NCI-H2081 (cell line): ENCODE measurements around the gene POP4.

Experiments
- DNase-seq, 2 experiments: peaks; one replicate each; lab custom pipeline; 2025; lab: John Stamatoyannopoulos, UW

Gene POP4

DNA sequence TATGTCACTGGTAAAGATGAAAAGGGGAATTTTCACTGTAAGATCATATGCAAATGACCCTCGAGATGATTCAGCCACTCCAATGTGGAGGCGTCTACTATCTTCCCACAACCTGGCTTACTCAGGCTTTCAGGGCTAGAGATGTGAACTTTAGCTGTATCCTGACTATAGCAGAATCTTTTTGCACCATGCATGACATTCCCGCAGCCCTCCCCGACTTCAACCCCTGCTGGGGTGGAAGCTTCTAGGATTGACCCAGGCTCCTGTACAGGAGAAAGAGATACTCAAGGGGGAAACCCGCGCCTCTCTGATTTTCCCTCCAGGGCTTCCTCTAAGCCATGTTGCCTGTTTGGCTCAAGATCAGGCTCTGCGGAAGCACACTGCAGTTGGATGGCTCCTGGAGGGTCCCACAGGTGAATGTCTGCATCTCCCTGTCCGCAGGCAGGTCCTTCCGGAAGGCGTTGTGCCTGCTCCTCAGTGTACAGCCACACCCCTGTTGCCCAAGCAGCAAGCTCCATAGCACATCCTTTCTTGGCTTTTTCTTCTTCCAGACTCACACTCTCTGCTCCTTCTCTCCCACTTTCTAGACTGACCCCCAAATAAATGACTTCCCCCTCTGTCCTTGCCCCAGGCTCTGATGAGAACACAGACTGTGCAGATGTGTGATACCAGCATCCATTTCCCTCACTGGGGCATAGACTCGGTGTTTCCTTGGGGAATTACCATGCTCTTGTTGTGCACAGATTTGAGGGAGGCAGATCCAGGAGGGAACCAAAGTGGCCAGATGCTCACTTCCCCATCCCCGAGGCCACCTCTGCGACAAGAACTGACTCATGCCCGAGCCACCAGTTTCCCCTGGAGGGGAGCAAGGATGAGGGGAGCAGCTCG, 29.1 kb upstream of the POP4 start:
- DNase-seq = no peak

DNA sequence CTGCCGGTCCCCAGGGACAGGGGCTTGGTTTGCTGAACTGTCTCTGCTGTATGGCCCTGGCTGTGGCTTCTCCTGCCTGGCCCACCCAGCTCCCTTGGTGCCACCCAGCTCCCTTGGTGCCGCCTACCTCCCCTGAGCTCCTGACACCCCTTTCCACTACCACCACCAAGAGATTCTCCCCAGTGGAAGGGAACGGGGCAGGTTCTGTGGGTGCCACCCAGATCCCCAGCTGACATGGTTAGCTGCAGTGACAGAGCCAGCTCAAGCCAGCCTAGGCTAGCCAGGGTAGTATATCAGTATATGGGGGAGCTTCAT, 28.5 kb upstream of the POP4 start:
- no peak for DNase-seq

DNA sequence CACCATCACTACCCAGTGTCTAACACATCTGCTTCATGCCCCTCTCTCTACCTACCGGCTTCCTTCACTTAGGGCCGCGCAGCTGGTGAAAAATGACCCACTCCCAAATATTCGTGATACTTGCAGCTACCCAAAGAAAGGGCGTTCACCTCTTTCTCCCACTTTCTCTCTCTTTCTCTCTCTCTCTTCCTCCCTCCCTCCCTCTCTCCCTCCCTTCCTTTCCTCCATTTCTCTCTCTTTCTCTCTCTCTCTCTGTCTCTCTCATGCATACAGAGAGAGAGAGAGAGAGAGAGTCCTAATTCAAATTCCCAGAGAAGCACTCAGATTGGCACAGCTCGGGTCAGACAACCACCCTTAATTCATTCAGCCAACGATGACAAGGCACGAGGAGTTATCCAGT, 27.7 kb upstream of the POP4 start:
- no peak for DNase-seq

DNA sequence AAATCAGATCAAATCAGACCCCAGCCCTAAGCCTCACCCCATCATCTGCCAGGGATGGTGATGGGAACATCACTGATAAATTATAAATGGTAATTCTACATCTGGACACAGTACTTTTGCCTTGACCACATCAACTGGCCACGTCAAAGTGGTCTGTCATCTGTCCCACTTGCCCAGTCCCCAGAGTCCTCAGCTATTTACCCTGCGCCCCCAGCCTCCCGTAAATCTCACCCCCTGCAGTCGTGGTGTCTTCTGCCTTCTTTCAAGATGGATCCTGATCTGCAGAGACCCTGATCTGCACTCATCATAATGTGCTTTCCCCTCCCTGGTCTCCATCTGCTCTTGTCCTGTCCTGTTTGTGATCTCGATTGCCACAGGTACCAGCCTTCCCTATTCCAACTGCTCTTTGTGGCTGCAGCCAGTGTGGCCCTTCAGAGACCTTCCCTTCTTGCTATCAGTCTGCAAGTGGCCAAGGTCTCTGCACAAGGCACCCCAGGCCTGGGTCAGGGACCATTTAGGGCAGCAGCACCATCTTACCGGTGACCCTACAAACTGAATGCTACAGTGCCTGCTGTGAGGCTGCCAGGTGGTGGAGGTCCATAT, 26.7 kb upstream of the POP4 start:
- DNase-seq = no peak

DNA sequence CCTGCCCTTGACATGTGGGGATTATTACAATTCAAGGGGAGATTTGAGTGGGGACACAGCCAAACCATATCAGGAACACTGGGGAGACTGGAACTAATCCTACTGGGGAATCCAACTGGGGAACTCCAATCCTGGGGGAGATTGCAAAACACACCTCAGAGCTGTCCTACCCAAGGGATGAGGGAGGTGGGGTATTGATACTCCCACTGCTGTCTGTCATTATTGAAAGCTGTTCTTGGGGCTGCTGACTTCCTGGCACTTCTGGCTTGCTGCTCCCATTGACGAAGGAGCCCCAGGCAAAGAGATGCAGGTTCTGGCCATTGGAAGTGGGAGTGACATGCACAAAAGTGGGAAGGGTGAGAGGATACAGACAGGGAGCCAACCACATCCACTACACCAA, 24.7 kb upstream of the POP4 start:
- DNase-seq = no peak

DNA sequence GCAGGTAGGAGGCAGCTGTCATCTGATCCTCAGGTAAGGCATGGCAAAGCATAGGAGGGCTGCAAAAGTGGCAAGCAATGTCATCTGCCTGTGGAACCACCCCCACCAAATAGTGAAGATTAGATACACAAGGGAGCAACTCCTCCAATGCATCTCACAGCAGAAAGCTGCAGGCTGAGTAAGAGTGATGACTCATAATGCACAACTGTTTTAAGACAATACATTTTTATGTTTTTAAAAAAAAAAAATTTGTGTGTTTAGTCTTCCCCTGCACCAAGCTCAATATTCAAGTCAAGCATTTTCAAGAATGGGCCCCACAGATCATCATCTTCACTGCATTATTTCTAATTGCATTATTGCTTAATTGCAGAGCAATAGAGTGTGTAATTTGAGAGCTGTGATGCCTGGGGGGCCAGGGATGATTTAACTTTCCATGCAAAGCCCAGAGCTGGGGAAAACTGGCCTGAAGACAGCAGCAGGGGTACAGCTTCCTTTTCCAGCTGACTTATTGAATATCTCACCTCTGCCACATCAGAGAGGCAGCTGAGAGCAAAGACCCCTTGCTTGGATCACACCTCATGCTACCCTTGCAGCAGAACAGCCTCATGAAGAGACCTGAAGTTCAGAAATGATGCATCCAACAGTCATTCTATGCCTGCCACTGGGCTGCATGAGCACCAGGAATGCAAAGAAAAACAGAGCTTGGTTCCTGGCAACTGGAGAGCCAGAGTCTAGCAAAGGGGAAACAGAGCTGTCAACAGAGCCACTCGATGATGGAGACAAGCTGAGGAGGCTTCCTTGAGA, 22.7 kb upstream of the POP4 start:
- DNase-seq = no peak

DNA sequence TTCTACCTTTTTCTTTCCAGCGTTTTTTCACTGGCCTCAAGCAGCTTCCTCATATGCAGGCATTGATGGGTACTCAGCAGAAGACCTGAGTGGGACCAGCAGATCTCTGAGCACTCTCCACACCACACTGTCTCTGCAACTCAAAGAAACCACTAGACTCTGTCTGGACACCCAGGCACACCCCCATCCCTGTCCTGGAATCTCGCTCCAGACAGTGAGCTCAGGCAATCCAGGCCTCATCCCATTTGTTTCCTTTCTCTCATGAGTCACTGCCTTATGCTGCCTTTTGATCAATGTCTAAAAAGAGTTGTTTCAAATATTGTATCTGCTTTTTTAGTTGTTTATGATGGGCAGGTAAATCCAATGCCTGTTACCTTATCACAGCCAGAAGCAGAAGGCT, 19.7 kb upstream of the POP4 start:
- DNase-seq = no peak

DNA sequence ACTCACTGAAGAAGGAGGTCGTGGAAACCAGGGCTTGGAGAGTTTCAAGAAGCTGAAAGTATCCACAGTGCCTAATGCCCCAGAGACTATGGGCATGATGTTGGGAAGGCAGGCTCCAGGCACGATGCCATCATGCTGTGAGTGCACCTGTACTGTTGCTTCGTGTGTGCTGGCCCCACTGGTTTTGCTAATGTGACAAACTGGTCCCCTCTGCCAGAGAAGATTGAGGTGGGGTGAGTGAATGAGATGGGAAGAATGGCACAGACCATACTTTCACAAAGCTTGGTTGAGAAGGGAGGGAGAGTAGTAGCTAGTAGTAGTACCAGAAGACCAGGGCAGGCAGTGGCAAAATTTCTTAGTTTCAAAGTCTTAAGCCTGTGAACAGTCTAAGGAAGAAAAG, 19.0 kb upstream of the POP4 start:
- DNase-seq = no peak

DNA sequence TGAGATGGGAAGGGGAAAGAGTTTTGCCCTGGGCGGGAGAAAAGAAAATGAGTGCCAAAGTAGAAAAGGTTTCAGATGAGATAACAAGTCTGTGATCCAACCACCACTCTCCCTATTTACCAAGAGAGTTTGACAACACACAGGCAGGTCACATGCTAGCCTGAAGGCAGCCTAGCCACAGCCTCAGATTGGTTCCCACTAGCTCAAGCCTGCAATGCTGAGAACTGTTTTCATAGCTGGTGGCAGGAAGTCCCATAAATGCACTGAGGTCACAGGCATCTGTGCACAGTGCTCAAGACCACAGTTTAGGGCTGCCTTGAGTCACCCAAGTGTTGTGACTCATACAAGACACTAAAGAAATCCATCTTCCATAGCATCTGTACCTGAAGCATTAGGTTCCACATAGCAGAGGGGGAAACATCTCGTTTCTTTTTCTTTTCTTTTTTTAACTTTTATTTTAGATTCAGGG, 18.5 kb upstream of the POP4 start:
- DNase-seq = no peak

DNA sequence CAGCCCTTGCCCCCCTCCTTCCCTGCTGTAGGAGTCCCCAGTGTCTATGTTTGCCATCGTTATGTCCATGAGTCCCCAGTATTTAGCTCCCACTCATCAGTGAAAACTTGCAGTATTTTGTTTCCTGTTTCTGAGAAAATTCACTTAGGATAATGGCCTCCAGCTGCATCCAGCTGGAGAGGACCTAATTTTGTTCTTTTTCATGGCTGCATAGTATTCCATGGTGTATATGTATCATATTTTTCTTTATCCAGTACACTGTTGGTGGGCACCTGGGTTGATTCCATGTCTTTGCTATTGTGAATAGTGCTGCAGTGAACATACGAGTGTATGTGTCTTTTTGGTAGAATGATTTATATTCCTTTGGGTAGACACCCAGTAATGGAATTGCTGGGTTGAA, 18.0 kb upstream of the POP4 start:
- no peak for DNase-seq

DNA sequence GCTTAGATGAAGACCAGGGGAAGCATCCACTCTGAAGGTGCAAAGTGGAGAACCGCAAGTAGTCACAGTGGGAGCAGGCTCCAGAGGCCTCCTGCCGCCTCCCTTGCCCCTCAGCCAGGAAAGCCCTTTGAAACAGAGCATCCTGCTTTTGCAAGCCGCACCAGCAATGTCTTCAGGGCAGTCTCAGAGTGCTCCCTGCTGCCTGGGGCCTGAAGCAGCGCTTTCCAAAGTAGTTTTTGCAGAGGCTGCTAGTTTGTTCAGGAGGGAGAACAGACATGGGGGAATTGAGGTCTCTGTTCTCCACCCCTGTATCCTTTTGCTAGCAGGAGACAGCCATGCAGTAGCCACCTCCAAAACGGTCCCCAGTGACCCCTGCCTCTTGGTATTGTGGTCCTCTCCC, 15.8 kb upstream of the POP4 start:
- no peak for DNase-seq

DNA sequence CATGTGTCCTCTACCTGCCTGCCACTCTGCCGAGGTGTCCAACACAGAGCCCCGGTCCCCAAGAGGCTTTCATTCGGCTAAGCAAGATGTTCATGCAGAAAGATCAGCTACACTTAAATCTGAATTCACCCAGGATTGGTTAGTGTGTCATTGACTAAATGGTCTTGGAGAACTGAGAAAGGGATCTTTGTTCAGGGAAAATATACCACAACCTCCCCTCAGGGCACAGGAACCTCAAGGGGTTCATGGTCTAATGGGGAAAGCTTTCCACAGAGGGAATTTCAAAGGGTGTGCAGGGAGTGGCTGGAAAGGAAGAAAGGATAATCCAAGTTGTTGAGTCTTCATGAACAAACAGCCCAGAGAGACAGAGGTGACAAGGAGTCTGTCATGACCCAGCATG, 14.4 kb upstream of the POP4 start:
- no peak for DNase-seq

DNA sequence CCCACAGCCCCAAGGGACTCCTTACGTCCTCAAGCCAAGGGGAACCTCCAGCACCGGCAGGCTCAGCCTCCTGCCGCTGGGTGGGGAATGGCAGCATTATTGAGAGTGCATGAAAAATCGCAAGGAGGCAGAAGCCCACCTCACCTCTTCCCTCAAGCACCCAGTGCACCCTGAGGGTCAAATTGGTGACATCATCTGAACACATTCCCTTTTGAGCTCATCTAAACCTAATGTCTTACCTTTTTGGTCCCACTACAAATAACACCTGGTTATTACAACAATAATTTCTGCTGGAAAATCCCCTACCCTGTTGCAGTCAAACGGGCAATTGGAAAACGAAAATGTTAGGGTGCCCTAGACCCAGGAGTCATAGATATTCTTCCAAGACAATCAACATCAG, 12.2 kb upstream of the POP4 start:
- DNase-seq = no peak

DNA sequence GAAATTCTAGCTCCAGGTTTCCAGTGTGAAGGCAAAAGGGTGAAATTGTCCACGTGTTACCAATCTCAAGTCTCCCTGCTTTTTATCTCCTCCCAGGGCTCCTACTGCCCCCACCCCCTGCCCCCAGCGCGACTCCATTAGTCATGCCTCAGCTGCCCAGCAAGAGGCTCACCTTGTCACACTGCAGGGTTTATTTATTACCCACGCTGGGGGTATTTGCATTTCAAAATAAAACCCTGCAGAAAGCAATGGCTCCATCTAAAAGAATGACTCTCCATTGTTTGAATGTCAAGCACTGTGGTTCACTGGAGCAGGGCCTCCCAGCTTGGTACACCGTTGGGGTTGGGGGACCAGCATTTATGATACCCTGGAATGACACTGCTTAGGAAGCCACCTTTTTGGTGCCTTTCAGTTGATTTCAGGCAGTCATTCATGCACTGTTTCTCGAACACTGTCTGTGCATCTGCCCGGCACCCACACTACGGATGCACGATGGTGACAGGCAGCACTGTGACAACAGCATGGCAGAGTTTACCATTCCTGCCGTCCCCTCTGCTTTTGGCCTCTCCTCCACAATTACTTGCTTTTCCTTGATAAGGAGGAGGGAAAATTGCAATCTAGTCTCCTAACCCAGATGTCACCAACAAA, 9.9 kb upstream of the POP4 start:
- no peak for DNase-seq

DNA sequence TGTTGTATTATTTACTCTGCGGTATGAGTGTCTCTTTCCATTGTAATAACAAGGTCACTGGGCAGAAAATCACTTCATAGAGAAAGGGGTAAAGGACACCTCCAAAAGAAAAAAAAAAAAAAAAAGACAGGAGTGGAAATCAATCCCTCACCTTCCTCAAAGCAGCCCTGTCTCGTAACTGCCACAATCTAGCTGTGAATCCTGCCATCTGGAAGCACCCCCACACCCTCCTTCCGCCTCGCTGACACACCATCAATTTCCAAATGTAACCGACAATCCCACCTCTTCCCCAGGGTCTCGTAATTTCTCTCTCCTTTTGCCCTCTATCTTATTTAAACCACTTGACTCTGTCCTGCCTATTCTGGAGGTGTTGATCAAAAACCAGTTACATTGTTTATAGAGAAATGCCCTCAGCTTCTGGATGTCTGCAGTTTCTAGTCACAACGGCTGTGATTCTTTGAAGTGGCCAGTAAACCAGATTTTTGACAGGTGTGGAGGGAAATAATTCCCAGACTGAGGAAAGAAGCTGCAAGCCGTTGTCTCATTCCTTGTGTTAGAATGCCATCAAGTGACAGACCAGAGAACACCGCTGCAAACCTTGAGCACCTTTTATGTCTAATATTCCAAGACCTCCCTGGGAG, 9.1 kb upstream of the POP4 start:
- no peak for DNase-seq

DNA sequence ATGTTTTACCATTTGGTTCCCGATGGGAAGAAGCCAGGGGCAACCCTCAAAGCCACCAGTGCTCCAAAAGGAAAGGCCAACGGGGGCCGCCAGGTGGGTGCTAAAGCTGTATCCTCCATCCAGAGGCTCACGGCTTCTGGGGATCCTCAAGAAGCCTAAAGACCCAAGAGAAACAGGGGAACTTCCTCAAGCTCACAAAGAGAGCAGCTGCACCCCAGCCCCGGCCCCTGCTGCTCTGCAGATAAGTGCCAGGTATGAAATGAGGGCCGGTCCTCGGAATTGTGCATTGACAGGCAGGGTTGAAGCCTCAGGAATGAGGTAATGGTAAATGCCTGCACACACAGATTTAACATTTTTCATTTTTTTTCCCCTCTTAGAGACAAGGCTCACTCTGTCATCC, 8.0 kb upstream of the POP4 start:
- no peak for DNase-seq

DNA sequence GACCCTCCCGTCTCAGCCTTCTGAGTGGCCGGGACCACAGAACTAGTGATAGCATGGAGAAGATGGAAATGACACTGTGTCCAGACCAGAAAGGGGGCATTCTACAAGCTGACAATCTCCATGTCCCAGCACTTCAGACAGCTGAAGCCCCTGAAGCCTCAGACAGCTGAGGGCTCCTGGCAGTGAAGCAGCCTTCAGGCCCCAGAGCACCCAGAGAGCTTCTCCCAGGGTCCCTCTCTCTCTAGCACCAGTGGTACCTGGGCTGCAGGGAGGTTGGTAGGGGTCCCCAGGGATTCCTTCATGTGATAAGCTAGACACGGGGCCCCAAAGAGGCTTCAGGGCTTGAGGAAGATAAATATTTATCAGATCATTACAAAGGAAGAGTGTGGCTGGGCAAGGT, 7.6 kb upstream of the POP4 start:
- no peak for DNase-seq

DNA sequence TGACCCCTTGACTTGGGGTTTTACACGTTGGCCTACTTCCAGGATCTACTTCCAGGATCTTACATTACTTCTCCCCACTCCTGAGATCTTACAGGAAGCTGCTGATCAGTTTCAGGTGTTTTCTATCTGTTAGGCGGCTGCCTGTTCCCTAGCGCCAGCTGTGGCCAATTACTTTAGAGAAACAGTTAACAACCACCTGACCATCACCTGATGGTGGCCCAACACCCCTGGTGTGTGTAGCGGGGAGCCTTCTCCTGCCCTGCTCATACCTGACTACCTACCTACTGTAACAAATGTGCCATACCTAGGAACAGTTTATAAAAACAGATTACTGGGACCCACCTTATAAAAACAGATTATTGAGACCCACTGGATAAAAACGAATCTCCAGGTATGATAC, 2.8 kb upstream of the POP4 start:
- DNase-seq = no peak

DNA sequence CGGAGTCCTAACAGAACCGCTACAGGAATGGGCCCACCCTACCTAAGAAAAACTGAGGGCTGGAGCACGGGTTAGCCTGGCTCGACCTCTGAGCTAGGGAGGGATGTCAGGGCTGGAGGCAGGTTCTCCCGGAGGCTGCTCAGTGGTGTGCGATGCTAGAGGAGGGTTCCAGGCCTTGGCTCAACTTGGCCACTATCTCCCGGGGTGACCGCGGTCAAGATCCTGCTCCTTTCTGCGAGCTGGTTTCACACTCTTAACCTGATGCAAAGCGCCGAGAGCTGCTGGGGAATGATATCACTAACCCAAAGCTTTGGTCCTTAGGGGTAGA, 301 bp downstream of the POP4 start:
- DNase-seq = no peak

DNA sequence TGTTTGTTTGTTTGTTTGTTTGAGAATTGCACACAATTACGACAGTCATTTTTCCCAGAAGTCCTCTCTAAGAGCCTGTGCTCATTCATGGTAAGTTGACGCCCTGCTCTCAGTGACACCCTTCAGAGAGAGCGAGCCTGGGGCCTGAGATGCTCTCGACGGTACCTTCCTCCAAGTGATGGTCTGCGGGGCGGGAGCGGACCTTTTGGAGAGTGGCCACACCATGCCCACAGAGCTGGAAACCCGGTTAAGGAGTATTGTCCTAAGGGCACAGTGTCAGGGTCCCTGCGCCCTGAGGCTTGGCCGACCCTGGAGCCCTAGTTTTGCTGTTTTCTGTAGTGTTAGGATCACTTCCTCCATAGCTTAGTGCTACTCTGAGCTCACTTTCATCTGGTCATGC, 3.6 kb downstream of the POP4 start:
- no peak for DNase-seq

DNA sequence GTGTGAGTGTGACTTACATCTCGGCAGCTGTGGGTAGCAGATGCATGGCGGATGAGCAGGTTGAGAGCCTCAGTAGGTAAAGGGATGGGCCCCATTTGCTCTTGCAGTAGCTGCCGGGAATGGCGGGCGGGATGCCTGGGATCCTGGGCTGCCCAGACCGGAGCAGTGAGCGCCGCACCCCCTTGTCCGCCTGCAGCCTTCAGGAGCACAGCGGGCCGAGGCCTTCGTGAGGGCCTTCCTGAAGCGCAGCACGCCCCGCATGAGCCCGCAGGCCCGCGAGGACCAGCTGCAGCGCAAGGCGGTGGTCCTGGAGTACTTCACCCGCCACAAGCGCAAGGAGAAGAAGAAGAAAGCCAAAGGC, 4.1 kb downstream of the POP4 start:
- DNase-seq = no peak

DNA sequence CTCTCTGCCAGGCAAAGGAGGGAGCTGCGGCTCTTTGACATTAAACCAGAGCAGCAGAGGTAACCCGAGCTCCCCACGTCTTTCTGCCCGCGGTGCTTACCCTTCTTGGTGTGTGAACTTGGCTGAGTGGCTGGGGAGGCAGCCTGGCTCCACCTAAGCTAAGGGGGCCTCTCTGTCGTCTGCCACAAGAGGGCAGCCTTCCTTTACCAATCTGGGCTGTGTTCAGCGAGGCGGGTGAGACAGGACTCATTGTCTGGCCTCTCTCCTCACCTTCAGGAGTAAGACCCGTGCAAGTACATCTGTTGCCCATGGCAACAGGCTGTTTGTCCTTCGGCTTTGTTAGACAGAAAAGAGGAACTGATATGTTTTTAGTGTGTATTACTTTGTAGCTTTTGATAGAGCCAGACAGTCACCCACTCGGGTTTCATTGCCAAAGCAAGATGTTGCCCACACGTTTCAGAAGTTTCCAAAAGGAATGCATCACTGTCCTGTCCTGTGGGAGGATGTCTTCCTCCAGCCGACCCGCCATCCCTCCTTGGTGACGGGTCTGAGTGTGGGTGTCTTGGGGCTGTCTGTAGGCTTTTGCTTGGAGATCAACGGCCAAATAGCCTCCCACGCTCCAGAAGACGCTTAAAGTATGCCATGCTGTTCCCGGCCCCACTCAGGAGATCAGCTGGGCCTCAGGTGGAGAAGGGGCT, 4.6 kb downstream of the POP4 start:
- DNase-seq = peak; percentile 49 to 52
